MM.1S (cell line): ENCODE measurements around the gene TBL1Y.

Experiments
- DNase-seq: peaks from one replicate; pipeline ENCODE4 v3.0.0-alpha.2; 2015
- H2AFZ ChIP-seq: fragments of 300-600 bp; sonication (generic); 2 replicates; pipeline ENCODE4 v1.6.0; 2016; ENCODE audit warnings: antibody characterized with exemption, low read length
- H3F3A ChIP-seq: fragments of 300-600 bp; sonication (generic); 2 replicates; pipeline ENCODE4 v1.6.1; 2016; ENCODE audit warnings: mild to moderate bottlenecking, antibody characterized with exemption, low read length, moderate library complexity, mixed read lengths; ENCODE audit not compliant: insufficient read depth
- H3K27ac ChIP-seq: fragments of 300-600 bp; sonication (generic); 2 replicates; pipeline ENCODE4 v1.5.1; 2016; ENCODE audit warnings: mild to moderate bottlenecking, low read length
- H3K27me3 ChIP-seq: fragments of 300-600 bp; sonication (generic); replicated peaks from 2 replicates; pipeline ENCODE4 v1.6.0; 2016; ENCODE audit warnings: low read length; ENCODE audit not compliant: insufficient read depth
- H3K36me3 ChIP-seq: fragments of 300-600 bp; sonication (generic); replicated peaks from 2 replicates; pipeline ENCODE4 v1.6.1; 2016; ENCODE audit warnings: mild to moderate bottlenecking, low read length, mixed read lengths; ENCODE audit not compliant: insufficient read depth
- H3K4me1 ChIP-seq: fragments of 300-600 bp; sonication (generic); 2 replicates; pipeline ENCODE4 v1.6.1; 2016; ENCODE audit warnings: low read length, mixed read lengths
- H3K4me2 ChIP-seq: fragments of 300-600 bp; sonication (generic); 2 replicates; pipeline ENCODE4 v1.6.0; 2016; ENCODE audit warnings: low read depth, low read length
- H3K4me3 ChIP-seq: fragments of 300-600 bp; sonication (generic); 2 replicates; pipeline ENCODE4 v1.5.1; 2016; ENCODE audit warnings: low read length, mixed read lengths
- H3K79me2 ChIP-seq: fragments of 300-600 bp; sonication (generic); 2 replicates; pipeline ENCODE4 v1.6.1; 2016; ENCODE audit warnings: mixed run types, low read length, mixed read lengths
- H3K9ac ChIP-seq: fragments of 300-600 bp; sonication (generic); 2 replicates; pipeline ENCODE4 v1.6.1; 2016; ENCODE audit warnings: low read length, mixed read lengths
- H3K9me2 ChIP-seq: fragments of 300-600 bp; sonication (generic); replicated peaks from 2 replicates; pipeline ENCODE4 v1.6.1; 2016; ENCODE audit warnings: mild to moderate bottlenecking, low read length, mixed read lengths; ENCODE audit not compliant: insufficient read depth
- H3K9me3 ChIP-seq: fragments of 300-600 bp; sonication (generic); replicated peaks from 2 replicates; pipeline ENCODE4 v1.6.1; 2016; ENCODE audit warnings: mild to moderate bottlenecking, low read length, mixed read lengths; ENCODE audit not compliant: insufficient read depth
- H4K20me1 ChIP-seq: fragments of 300-600 bp; sonication (generic); 2 replicates; pipeline ENCODE4 v1.6.1; 2016; ENCODE audit warnings: mild to moderate bottlenecking, low read length, moderate library complexity, mixed read lengths; ENCODE audit not compliant: insufficient read depth
- EZH2 ChIP-seq: fragments of 300-600 bp; sonication (generic); optimal IDR thresholded peaks from 2 replicates; pipeline ENCODE3; 2017; ENCODE audit warnings: low read depth, mild to moderate bottlenecking, antibody characterized with exemption, low read length, mixed read lengths
- EZH2phosphoT487 ChIP-seq: fragments of 300-600 bp; sonication (generic); IDR thresholded peaks from 2 replicates; pipeline ENCODE4 v1.6.1; 2018; ENCODE audit warnings: antibody characterized with exemption, low read length
- TF ChIP-seq, protein P1 (sequence below): fragments of 300-600 bp; sonication (generic); IDR thresholded peaks from 2 replicates; pipeline ENCODE4 v1.5.1; 2016; ENCODE audit warnings: antibody characterized with exemption, low read length, mixed read lengths

The TBL1Y gene

DNA sequence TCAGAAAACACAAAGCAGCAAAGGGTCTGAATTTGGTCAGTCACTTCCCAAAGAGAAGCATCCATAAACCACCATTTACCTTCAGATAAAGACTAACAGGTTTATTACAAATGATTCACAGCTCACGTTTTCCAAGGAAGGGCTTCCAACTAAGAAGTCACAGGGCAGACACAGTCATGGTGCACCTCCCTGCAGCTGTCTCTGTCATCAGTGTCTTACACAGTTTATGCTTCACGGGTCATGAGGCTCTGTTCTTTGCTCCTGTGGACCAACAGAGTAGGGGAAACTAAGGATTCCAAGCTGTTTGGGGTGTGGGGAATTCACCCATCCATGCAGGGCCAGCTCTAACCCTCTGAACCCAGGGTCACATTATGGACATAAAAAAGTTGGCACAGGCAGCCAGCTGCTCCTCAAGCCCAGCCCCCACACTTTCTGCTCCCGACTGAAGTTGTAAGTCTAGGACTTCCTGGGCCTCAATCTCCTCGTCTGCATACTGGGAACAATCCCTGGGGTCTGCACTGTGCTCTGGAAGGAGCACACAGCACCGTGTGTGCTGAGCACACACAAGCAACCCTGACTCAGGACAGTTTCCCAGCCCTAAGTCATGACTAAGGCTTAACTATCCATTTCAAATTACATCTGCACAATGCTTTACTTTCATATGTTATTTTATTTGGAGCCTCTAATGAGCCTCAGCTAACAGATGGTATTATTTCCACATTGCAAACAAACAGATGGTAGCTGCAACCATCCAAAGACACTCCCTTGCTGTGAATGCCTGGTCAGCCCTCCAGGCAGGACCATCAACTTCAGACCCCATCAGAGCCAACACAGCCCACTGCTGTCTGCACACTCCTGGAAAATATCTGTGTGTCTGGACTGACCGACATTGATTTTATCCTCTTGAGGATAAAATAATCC, 214.9 kb downstream of the TBL1Y start:
- Histone ChIP-seq H3K36me3 (no peaks in the 10 kb centered on the region), H3K9ac (no peak overlapping the region), H3F3A (no peaks in the 10 kb centered on the region), H3K9me2 (no peaks in the 10 kb centered on the region), H3K4me3 (no peak overlapping the region), H2AFZ (no peak overlapping the region), H3K4me1 (no peaks in the 10 kb centered on the region), H3K79me2 (no peaks in the 10 kb centered on the region), H3K4me2 (no peak overlapping the region), H3K9me3 (no peaks in the 10 kb centered on the region), H3K27ac (no peak overlapping the region), H4K20me1 (no peaks in the 10 kb centered on the region), H3K27me3 (no peaks in the 10 kb centered on the region)
- no peak for TF ChIP-seq EZH2
- no peak for TF ChIP-seq EZH2phosphoT487
- TF ChIP-seq, protein P1, sequence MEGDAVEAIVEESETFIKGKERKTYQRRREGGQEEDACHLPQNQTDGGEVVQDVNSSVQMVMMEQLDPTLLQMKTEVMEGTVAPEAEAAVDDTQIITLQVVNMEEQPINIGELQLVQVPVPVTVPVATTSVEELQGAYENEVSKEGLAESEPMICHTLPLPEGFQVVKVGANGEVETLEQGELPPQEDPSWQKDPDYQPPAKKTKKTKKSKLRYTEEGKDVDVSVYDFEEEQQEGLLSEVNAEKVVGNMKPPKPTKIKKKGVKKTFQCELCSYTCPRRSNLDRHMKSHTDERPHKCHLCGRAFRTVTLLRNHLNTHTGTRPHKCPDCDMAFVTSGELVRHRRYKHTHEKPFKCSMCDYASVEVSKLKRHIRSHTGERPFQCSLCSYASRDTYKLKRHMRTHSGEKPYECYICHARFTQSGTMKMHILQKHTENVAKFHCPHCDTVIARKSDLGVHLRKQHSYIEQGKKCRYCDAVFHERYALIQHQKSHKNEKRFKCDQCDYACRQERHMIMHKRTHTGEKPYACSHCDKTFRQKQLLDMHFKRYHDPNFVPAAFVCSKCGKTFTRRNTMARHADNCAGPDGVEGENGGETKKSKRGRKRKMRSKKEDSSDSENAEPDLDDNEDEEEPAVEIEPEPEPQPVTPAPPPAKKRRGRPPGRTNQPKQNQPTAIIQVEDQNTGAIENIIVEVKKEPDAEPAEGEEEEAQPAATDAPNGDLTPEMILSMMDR, result no peak
- no peak for DNase-seq

GRCh38 chrY:7128211-7128610, 217.7 kb downstream of the TBL1Y start:
- no peaks in the 10 kb centered on the region for H3K9me2 ChIP-seq
- H3K79me2 ChIP-seq, result no peaks in the 10 kb centered on the region
- H3K9me3 ChIP-seq, result no peaks in the 10 kb centered on the region
- no peak for DNase-seq
- no peak overlapping the region for H3K4me3 ChIP-seq
- no peaks in the 10 kb centered on the region for H3F3A ChIP-seq
- H3K36me3 ChIP-seq, result no peaks in the 10 kb centered on the region
- no peaks in the 10 kb centered on the region for H3K27me3 ChIP-seq
- no peak overlapping the region for H3K9ac ChIP-seq
- H2AFZ ChIP-seq, result no peak overlapping the region
- H3K27ac ChIP-seq, result no peak overlapping the region
- H3K4me1 ChIP-seq, result no peaks in the 10 kb centered on the region
- TF ChIP-seq EZH2 (no peak), EZH2phosphoT487 (no peak)
- TF ChIP-seq, protein P1, result no peak
- no peaks in the 10 kb centered on the region for H4K20me1 ChIP-seq
- H3K4me2 ChIP-seq, result no peak overlapping the region
